Natural killer cell (primary cell): ENCODE results near the gene CDH8. TPM values are rescaled to one million over a fixed set of nuclear protein-coding genes. Genes with fewer than 3 reads are reported as not detected.

Experiments used
- ATAC-seq, 3 donors: fragments of 150-1000 bp in 2 of 3; fragments of 200-7000 bp in 1 of 3; cut with Tn5 transposase; 1 replicate in 1 of 3; 2 replicates in 2 of 3; pipeline ENCODE4 v1.10.0; 2021; ENCODE audit warnings: mild to moderate bottlenecking in 2 of 3, moderate library complexity in 2 of 3
- DNase-seq, 2 donors: peaks; one replicate each; pipeline versions ENCODE4 v3.0.0 to v3.0.0-alpha.2; 2013 to 2021; ENCODE audit warnings: mixed read lengths in 1 of 2
- H3K27ac ChIP-seq: one replicate; pipeline ENCODE4 v1.5.1; 2013; ENCODE audit warnings: mild to moderate bottlenecking, low read length
- H3K27me3 ChIP-seq: one replicate; pipeline ENCODE4 v1.6.1; 2013; ENCODE audit warnings: low read length; ENCODE audit not compliant: control insufficient read depth, insufficient read depth
- H3K36me3 ChIP-seq: one replicate; pipeline ENCODE4 v1.6.1; 2013; ENCODE audit warnings: low read length; ENCODE audit not compliant: control insufficient read depth, insufficient read depth
- H3K4me1 ChIP-seq: one replicate; pipeline ENCODE4 v1.6.1; 2013; ENCODE audit warnings: low read length; ENCODE audit not compliant: control insufficient read depth, insufficient read depth
- H3K4me3 ChIP-seq: one replicate; pipeline ENCODE4 v1.5.1; 2013; ENCODE audit warnings: low read length
- H3K9me3 ChIP-seq: one replicate; pipeline ENCODE4 v1.6.1; 2013; ENCODE audit warnings: low read length; ENCODE audit not compliant: control insufficient read depth, insufficient read depth
- H3K27ac Mint-ChIP-seq, 2 donors: one replicate each; pipeline ENCODE4 v1.8.0; 2022; ENCODE audit warnings: mild to moderate bottlenecking in 2 of 2, mixed read lengths in 2 of 2, moderate library complexity in 1 of 2
- H3K27me3 Mint-ChIP-seq, 2 donors: one replicate each; pipeline ENCODE4 v1.8.0; 2022; ENCODE audit warnings: low read depth in 2 of 2, mixed read lengths in 2 of 2
- H3K36me3 Mint-ChIP-seq: one replicate; pipeline ENCODE4 v1.8.0; 2022; ENCODE audit warnings: mixed read lengths
- H3K4me1 Mint-ChIP-seq, 2 donors: one replicate each; pipeline ENCODE4 v1.8.0; 2022; ENCODE audit warnings: mixed read lengths in 2 of 2
- H3K4me3 Mint-ChIP-seq: one replicate; pipeline ENCODE4 v1.8.0; 2022; ENCODE audit warnings: mild to moderate bottlenecking, moderate library complexity, mixed read lengths
- H3K9me3 Mint-ChIP-seq, 2 donors: one replicate each; pipeline ENCODE4 v1.8.0; 2022; ENCODE audit warnings: mixed read lengths in 2 of 2
- WGBS: methylation state at CpG from one replicate; pipeline ENCODE4 v1.1.7; 2013; ENCODE audit warnings: missing lambda C conversion rate; ENCODE audit not compliant: insufficient coverage; 5-methylcytosine and 5-hydroxymethylcytosine counted together
- intact Hi-C: fragments of 100-400 bp; cut with micrococcal nuclease; formaldehyde crosslinking; loops from one replicate; pipeline ENCODE4 v1.14.2; 2022
- total RNA-seq, 4 donors: library from RNA; stranded (reverse); fragments of 120-200 nt in 1 of 4; gene quantifications; one replicate each; pipeline versions ENCODE4 v1.2.3 to v1.2.4, GENCODE V29; 2013 to 2022
- TF ChIP-seq, protein P1 (sequence below): fragments of 200-600 bp; IDR thresholded peaks from one replicate; pipeline ENCODE4 v1.8.0; 2022; ENCODE audit warnings: antibody characterized with exemption

Gene CDH8
- total RNA-seq, 3 donors from 2014 or later (not counting 1 experiment from before 2014, with no cell fraction given): not detected

- TF ChIP-seq, protein P1, sequence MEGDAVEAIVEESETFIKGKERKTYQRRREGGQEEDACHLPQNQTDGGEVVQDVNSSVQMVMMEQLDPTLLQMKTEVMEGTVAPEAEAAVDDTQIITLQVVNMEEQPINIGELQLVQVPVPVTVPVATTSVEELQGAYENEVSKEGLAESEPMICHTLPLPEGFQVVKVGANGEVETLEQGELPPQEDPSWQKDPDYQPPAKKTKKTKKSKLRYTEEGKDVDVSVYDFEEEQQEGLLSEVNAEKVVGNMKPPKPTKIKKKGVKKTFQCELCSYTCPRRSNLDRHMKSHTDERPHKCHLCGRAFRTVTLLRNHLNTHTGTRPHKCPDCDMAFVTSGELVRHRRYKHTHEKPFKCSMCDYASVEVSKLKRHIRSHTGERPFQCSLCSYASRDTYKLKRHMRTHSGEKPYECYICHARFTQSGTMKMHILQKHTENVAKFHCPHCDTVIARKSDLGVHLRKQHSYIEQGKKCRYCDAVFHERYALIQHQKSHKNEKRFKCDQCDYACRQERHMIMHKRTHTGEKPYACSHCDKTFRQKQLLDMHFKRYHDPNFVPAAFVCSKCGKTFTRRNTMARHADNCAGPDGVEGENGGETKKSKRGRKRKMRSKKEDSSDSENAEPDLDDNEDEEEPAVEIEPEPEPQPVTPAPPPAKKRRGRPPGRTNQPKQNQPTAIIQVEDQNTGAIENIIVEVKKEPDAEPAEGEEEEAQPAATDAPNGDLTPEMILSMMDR: no peak
- H3K27me3 Mint-ChIP-seq: no peaks in the 10 kb centered on the region
- Histone ChIP-seq H3K9me3 (no peaks in the 10 kb centered on the region), H3K4me3 (no peak overlapping the region), H3K27me3 (no peaks in the 10 kb centered on the region), H3K4me1 (no peaks in the 10 kb centered on the region), H3K36me3 (no peaks in the 10 kb centered on the region), H3K27ac (no peak overlapping the region)
- H3K9me3 Mint-ChIP-seq: peaks cover 6 to 8% of the 10 kb centered on the region in 2 donors
- H3K27ac Mint-ChIP-seq: no peak overlapping the region
- ATAC-seq (no peak), DNase-seq (no peak)
- intact Hi-C loops: no loop called here
- no peaks in the 10 kb centered on the region for H3K4me1 Mint-ChIP-seq
- WGBS: 88% methylated on average over 1 of the region's 1 CpG
- peaks cover 14% of the 10 kb centered on the region for H3K36me3 Mint-ChIP-seq
- H3K4me3 Mint-ChIP-seq: no peak overlapping the region
Measured at GRCh38 chr16:61818850-61819249, 217.4 kb downstream of the CDH8 start.

GRCh38 chr16:61817583-61818278 is 218.5 kb downstream of the CDH8 start:
- Histone ChIP-seq H3K27me3 (no peaks in the 10 kb centered on the region), H3K27ac (no peak overlapping the region), H3K36me3 (no peaks in the 10 kb centered on the region), H3K9me3 (no peaks in the 10 kb centered on the region), H3K4me3 (no peak overlapping the region), H3K4me1 (no peaks in the 10 kb centered on the region)
- WGBS: 90% methylated on average over 6 of the region's 8 CpGs
- no peak for ATAC-seq
- Mint-ChIP-seq H3K27ac (no peak overlapping the region), H3K4me1 (no peaks in the 10 kb centered on the region), H3K9me3 (peaks cover 6 to 8% of the 10 kb centered on the region in 2 donors), H3K36me3 (peaks cover 8% of the 10 kb centered on the region), H3K4me3 (no peak overlapping the region), H3K27me3 (no peaks in the 10 kb centered on the region)
- TF ChIP-seq, protein P1: no peak
- DNase-seq: no peak
- intact Hi-C loops: no loop called here

DNA sequence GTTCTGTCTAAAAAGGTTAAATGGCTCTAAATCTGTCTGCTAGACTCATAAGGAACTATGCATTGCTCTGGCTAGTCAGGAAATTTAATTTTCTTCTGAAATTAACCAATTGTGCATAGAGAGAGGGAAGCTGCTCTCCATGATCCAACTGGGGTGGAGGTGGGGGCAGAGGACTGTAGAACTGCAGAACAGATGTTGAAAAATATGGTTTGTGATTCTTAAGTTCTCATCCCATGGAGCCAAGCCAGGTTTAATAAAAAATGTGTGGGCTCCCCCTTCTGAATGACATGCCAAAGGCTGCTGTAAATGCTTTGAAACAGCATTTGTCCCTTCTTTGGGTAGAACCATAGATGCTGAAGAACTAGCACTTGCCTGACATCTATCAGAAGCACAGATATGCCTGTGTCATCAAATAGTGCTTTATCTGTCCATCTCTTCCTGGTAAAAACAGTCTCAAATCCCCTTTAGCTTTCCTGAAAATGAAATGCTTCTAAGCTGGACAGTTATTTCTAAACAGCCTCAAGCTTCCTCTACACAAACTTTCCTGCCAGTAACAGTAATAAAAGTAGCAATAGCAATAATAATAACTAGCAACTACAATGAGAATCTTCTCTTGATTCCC is 221.4 kb downstream of the CDH8 start:
- no peaks in the 10 kb centered on the region for H3K27me3 Mint-ChIP-seq
- Histone ChIP-seq H3K36me3 (no peaks in the 10 kb centered on the region), H3K27ac (no peak overlapping the region), H3K9me3 (no peaks in the 10 kb centered on the region), H3K4me1 (no peaks in the 10 kb centered on the region), H3K27me3 (no peaks in the 10 kb centered on the region), H3K4me3 (no peak overlapping the region)
- H3K4me1 Mint-ChIP-seq: no peaks in the 10 kb centered on the region
- peaks cover 7 to 10% of the 10 kb centered on the region in 2 donors for H3K9me3 Mint-ChIP-seq
- H3K36me3 Mint-ChIP-seq: peaks cover 8% of the 10 kb centered on the region
- H3K4me3 Mint-ChIP-seq: no peak overlapping the region
- H3K27ac Mint-ChIP-seq: no peak overlapping the region
- intact Hi-C loops: no loop called here
- DNase-seq (no peak), ATAC-seq (no peak)
- TF ChIP-seq, protein P1: no peak

GRCh38 chr16:61813339-61813738 is 222.9 kb downstream of the CDH8 start:
- H3K27ac ChIP-seq: no peak overlapping the region
- H3K4me3 ChIP-seq: no peak overlapping the region
- intact Hi-C loops: no loop called here
- H3K4me1 Mint-ChIP-seq: no peaks in the 10 kb centered on the region
- TF ChIP-seq, protein P1: no peak
- no peak overlapping the region for H3K4me3 Mint-ChIP-seq
- H3K9me3 Mint-ChIP-seq: peaks cover 4 to 11% of the 10 kb centered on the region in 2 donors
- 84% methylated on average over 7 of the region's 8 CpGs for WGBS
- ATAC-seq: no peak
- no peak for DNase-seq
- H3K36me3 Mint-ChIP-seq: peaks cover 8% of the 10 kb centered on the region
- no peaks in the 10 kb centered on the region for H3K36me3 ChIP-seq
- no peaks in the 10 kb centered on the region for H3K27me3 ChIP-seq
- no peaks in the 10 kb centered on the region for H3K27me3 Mint-ChIP-seq
- no peaks in the 10 kb centered on the region for H3K9me3 ChIP-seq
- no peak overlapping the region for H3K27ac Mint-ChIP-seq
- H3K4me1 ChIP-seq: no peaks in the 10 kb centered on the region
